ENCODE results near the gene PLA2G4D.
A peak's percentile ranks its signal among the peaks of the same experiment; 100 is the strongest.

Gene PLA2G4D

GRCh38 chr15:42070279-42070975 lies 23.9 kb downstream of the PLA2G4D start:
- DNase-seq = no peak

DNA sequence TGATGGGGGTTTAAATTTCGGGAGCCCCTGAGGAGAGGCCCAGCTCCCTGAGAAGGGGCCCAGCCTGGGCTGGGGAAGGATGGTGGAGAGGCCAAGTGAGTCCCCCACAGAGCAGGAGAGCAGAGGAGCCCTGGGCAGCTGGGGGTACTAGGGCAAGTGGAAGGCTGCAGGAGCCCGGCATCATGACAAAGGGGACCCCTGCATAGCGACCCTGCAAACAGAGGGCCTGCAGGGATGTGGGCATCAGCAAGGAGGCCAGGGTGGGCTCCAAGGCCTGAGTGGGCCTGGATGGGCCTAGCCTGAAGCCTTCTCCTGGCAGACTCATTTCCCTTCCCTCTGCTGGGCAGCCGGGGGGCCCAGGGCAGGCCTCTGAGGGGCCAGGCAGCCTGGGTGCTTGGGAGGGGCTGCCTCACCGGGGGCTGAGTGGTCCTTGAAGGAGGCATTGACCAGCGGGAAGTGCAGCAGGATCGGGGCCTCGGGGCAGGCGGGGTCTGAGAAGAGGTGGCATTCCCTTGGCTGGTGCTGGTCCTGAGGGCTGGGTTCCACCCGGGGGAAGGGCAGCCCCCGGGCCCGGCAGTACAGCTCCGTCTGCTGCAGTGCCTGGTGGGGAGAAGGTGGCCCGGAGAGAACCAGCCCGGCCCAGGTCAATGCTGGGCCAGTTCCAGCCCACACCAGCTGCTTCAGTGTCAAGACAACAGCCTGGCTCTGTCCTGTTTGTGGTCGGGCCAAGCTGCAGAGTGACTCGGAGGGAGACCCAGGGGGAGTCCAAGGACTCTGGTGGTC lies 24.7 kb downstream of the PLA2G4D start:
- DNase-seq = no peak

GRCh38 chr15:42069025-42069424 lies 25.3 kb downstream of the PLA2G4D start:
- no peak for DNase-seq

DNA sequence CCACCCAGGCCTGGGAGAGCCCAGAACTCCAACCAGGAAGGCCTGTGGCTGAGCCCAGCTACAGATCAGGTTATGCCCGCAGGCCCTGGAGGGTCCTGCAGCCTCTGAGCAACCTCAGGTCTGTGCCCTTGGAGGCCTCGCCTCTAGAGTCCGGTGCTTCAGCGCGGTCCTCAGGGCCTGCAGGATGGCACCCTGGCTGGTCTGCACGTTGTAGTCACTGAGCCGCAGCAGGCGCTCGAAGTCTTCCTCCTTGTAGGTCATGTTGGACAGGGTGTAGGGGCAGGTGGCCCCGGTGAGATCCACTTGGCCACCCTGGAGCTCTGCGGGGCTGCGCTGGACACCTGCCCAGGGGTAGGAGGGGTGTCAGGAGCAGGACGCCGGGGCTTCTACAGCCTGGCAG lies 25.8 kb downstream of the PLA2G4D start:
- DNase-seq = no peak

DNA sequence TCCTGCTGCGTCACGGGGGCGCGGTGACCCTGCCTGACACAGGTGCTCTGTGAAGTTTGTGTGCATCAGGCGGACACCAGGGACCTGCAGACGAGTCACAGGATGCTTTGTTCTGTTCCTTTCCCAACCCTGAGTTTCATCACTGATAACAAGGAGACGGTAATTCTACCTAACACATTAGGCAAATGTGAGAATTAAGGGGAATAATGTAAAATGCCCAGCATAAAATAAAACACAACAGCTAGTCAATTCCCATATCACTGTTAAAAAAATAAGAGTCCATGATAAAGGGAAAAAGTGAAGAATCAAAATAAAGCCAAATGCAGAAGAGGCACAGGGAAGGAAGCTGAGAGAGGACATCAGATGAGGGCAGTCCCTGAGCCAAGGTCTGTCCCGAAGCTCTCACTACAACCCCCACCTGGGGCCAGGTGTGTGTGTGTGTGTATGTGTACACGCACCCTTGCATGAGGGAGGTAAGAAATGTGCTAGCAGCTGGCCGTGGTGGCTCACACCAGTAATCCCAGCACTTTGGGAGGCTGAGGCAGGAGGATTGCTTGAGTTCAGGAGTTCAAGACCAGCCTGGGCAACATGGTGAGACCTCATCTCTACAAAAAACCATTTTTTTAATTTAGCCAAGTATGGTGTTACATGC lies 27.5 kb downstream of the PLA2G4D start:
- no peak for DNase-seq

GRCh38 chr15:42065468-42065867 lies 28.9 kb downstream of the PLA2G4D start:
- DNase-seq = no peak

- DNase-seq = no peak
These were observed 29.3 kb downstream of the PLA2G4D start for GRCh38 chr15:42065033-42065432.

- DNase-seq = no peak
These were observed 30.1 kb downstream of the PLA2G4D start for GRCh38 chr15:42064271-42064670.

DNA sequence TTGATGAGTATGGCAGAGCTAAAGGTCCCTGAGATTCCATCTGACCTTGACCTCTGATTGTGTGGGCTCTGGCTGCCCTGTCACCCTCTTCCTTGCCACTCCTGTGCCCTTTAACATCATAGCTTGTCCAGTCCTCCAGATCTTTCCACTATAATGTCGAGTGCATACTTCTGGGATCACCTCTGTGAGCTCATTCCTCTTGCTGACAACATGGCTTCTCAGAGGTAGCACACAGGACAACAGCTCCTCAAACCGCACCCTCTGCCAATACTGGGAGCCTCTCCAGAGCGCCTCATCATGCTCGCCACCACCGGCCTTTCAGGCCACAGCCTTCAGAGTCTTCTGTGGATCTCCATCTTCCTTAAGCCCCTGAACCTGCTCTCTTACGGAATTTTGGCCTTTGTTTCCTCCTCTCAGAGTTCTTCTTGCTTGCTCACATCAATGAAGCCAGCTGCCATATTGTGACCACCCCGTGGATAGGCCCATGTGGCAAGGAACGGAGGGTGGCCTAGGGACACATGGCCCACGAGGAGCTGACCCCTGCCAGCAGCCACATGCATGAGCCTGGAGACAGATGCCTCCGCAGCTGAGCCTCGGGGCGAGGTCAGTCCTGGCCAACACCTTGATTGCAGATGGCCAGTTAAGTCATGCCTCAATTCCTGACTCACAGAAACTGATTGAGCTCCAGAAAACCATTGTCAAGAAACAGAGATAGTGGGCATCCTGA lies 31.1 kb downstream of the PLA2G4D start:
- no peak for DNase-seq

DNA sequence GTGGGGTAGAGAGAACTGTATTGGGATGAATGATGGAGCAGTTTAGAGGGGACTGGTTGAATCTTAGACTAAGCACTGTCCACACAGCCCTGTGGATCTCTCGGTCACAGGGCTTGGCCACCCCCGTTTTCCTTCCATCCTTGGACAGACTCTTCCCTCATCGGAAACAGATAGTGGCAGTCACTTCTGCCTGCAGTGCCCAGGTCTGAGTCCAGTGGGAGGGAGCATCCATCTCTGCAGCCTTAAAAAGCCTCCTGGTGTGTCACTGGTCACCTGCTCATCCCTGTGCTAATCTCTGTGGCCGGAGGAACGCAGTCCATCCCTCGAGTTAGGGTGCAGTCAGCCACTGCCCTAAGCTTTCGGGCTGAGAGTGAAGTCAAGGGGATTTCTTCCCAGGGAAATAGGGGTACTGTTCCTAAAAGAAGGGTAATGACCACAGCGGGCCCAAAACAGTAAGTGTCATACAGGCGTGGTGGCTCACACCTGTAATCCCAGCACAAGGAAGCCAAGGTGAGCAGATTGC lies 32.0 kb downstream of the PLA2G4D start:
- DNase-seq = no peak

GRCh38 chr15:42060797-42061196 lies 33.6 kb downstream of the PLA2G4D start:
- no peak for DNase-seq

- DNase-seq = no peak
These were observed 33.9 kb downstream of the PLA2G4D start for GRCh38 chr15:42060477-42060763.

DNA sequence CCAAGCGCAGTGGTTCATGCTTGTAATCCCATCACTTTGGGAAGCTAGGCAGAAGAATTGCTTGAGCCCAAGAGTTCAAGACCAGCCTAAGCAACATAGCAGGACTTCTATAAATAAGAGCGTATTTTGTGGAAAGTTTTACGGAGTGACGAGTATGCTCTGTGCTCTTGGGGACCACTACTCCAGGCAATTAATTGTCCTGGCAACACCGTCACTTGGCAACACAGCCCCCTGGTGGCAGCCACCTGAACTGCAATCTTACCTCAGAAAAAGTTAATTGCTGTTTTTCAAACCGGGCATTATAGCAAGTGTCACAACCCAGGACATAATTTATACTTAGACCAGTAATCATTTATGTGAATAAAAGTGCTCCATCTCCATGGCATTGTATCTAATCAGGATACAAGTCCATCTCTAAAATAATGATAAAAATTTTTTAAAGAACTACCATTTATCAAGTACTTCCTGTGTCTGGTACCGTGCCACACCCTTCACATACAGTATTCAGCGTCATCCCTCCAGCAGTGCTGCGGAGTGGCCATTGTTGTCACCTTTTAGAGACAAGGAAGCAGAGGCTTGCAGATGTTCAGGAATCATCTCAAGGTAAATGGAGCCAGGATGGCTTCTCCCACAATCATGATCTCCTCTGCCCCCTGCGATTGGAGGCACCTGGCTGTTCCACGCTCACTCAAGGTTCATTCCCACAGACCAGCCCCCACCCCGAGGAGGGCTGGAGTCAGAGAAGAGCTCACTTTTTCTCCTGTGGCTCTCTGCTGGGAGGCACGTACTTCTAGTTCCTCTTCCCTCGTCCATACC lies 34.5 kb downstream of the PLA2G4D start:
- peak; percentile 14 for DNase-seq

DNA sequence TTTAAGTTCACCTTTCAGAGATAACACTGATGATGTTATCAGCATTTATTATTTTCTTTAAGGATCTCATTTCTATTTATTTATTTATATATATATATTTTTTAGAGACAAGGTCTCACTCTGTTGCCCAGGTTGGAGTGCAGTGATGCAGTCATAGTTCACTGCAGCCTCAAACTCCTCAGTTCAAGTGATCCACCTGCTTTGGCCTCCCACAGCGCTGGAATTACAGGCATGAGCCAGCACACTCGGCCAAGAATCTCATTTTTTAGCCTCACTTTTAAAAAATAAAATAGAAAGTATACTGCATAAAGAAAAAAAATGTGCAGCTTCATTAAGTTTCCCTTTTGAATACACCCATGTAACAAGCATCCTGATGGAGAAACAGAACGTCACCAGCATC lies 35.6 kb downstream of the PLA2G4D start:
- DNase-seq = no peak

DNA sequence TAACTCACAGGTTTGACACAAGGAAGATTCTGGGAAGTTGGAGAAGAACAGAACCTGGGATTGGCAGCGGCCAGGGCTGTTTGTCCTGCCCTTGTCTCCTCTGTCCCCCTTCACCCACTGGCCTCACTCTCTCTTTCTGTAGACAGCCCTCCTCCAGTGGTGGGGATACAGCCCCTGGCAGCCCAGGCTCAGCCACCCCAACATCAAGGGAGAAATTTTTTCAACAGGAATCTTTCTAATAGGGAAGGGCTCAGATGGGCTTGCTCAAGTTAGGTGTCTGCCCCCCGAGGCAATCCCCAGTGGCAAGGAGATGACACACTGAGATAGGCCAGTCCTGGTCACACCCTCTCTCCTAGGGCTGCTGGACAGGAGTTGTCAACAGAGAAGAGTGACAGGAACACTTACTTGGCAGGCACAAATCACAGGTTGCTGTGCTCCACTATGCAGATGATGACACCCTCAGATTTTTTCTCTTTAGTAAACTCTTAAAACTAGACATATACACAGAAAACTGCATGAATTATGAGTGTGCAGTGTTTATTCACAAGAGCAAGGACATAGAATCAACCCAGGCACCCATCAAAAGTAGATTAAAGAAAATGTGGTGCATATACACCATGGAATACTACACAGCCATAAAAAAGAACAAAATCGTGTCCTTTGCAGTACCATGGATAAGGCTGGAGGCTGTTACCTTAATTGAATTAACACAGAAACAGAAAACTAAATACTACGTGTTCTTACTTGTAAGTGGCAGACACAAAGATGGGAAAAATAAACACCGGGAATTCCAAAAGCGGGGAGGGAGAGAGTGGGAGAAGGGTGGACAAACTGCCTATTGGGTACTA lies 36.3 kb downstream of the PLA2G4D start:
- no peak for DNase-seq

- peak; percentile 57 for DNase-seq
These were observed 37.2 kb downstream of the PLA2G4D start for GRCh38 chr15:42056934-42057798.

- no peak for DNase-seq
These were observed 40.4 kb downstream of the PLA2G4D start for GRCh38 chr15:42053914-42054313.

- DNase-seq = no peak
These were observed 41.4 kb downstream of the PLA2G4D start for GRCh38 chr15:42053010-42053409.

DNA sequence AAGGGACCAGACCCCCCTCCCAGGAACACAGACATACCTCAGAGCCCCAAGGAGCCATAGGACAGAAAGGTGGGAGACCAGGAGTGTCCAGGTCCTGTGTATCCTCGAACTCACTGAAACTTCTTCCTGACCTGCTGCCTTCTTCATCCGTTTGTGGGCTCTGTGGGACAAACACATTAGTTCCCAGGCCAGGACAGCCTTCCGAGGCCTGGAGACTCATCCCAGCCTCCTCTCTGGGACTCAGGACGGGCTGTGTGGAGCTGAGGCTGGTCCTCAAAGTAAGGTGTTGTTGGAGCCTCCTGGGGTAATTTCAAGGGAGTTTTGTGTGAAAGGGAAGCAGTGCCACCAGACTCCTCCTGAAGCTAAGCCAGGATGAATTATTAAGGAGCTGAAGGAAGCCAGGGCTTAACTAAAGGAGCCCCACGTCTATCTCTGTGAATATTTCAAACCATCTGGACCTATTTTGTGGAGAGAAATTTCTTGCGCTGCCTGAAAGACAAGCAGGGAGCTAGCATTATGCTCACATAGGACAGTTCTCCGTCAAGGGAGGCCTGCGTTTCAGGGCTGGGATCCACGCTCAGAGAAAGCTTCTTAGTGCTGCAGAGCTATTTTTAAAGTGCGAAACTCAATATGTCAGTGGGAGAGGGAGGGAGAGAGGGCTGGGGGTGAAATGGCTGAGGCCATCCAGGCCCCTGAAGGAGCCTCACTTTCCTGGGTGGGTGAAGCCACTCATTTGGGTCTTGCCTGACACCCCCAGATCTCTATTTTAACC lies 43.7 kb downstream of the PLA2G4D start:
- DNase-seq = no peak

GRCh38 chr15:42048821-42049200 lies 45.6 kb downstream of the PLA2G4D start:
- no peak for DNase-seq

All from HCEC 1CT (cell line).